ENCODE data around the gene GCHFR. TPM values are rescaled to one million over a fixed set of nuclear protein-coding genes. Genes with fewer than 3 reads are reported as not detected.

Gene GCHFR
- polyA plus RNA-seq, 6 donors from 2014 or later: 22.8 to 40.4 (median 27.6) TPM

DNA sequence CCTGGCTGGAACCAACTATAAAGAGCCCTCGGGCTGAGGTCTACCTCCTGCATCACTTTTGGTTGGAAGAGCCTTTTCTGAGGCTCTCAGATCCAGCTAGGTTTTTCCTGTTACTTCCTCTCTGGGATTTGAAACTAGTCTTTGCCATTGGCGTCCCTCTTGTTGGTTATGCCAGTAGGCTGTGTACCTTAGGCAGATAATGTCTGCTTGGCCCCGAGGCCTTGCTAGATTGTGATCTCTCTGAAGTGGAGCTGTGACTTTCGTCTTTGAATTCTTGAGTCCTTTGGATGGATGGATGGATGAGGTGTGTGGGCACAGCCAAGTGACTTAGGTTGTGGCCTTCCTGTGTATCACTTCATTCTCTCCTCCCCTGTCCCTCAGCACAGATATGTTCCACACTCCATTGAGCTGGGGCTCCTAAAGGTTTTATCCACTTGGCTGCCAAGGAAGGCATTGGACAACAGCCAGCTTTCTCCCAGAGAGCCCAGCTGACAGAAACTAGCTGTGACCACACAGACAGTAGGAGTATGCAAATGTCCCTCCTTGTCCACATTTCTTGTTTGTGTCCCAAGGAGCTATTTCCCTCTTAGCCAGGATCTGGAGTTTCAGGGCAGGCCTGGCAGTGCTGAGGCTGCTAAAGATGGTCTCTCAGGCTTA lies 51.3 kb downstream of the GCHFR start:
- Mint-ChIP-seq H3K4me3 (no peak overlapping the region), H3K27me3 (no peaks in the 10 kb centered on the region), H3K4me1 (no peaks in the 10 kb centered on the region), H3K9me3 (no peaks in the 10 kb centered on the region), H3K27ac (peak overlapping the region in 2 of 6 donors; percentile 1 to 32), H3K36me3 (peaks cover 0 to 12% of the 10 kb centered on the region in 2 donors)
- DNase-seq: no peak
- ATAC-seq (ENCODE audit: low read depth in 2 of 2): no peak

Other genes starting within 250 kb of the GCHFR start
- 100 to 1,000 TPM; 199 to 261 (median 219) TPM for gene CCDC32, start 199.0 kb upstream of the GCHFR start, polyA plus RNA-seq (ENCODE audit: low read depth in 6 of 6)
- gene RPUSD2, start 194.8 kb upstream of the GCHFR start, polyA plus RNA-seq (ENCODE audit: low read depth in 6 of 6): 10 to 100 TPM; 18.0 to 29.3 (median 25.6) TPM
- gene KNL1, start 169.8 kb upstream of the GCHFR start, polyA plus RNA-seq (ENCODE audit: low read depth in 6 of 6): 1 to 10 TPM in 5 of 6 donors, under 1 TPM in 1; 0.96 to 2.1 (median 1.5) TPM
- gene RAD51, start 68.9 kb upstream of the GCHFR start, polyA plus RNA-seq (ENCODE audit: low read depth in 6 of 6): 1 to 10 TPM in 2 of 6 donors, under 1 TPM in 3, not detected in 1; 0.28 to 1.8 (median 0.85) TPM
- 10 to 100 TPM; 10.7 to 17.2 (median 12.1) TPM for gene RMDN3, start 8.8 kb upstream of the GCHFR start, polyA plus RNA-seq (ENCODE audit: low read depth in 6 of 6)
- 1 to 10 TPM in 1 of 6 donors, under 1 TPM in 3, not detected in 2; 0.20 to 1.1 (median 0.49) TPM for gene C15orf62, start 5.9 kb downstream of the GCHFR start, polyA plus RNA-seq (ENCODE audit: low read depth in 6 of 6)
- gene ZFYVE19, start 43.0 kb downstream of the GCHFR start, polyA plus RNA-seq (ENCODE audit: low read depth in 6 of 6): 10 to 100 TPM in 5 of 6 donors, 1 to 10 TPM in 1; 9.5 to 27.7 (median 12.9) TPM
- 10 to 100 TPM; 13.7 to 45.8 (median 28.7) TPM for gene DNAJC17, start 43.4 kb downstream of the GCHFR start, polyA plus RNA-seq (ENCODE audit: low read depth in 6 of 6)
- gene PPP1R14D, start 64.6 kb downstream of the GCHFR start, polyA plus RNA-seq (ENCODE audit: low read depth in 6 of 6): not detected
- gene SPINT1, start 80.0 kb downstream of the GCHFR start, polyA plus RNA-seq (ENCODE audit: low read depth in 6 of 6): 1 to 10 TPM; 3.8 to 7.0 (median 5.4) TPM
- gene RHOV, start 110.2 kb downstream of the GCHFR start, polyA plus RNA-seq (ENCODE audit: low read depth in 6 of 6): not detected
- gene VPS18, start 130.4 kb downstream of the GCHFR start, polyA plus RNA-seq (ENCODE audit: low read depth in 6 of 6): 10 to 100 TPM; 21.2 to 33.6 (median 23.5) TPM
- gene DLL4, start 165.3 kb downstream of the GCHFR start, polyA plus RNA-seq (ENCODE audit: low read depth in 6 of 6): not detected
- under 1 TPM in 2 of 6 donors, not detected in 4; 0.22 to 0.73 TPM for gene CHAC1, start 189.4 kb downstream of the GCHFR start, polyA plus RNA-seq (ENCODE audit: low read depth in 6 of 6)